Activated T-cell treated with anti-CD3 and anti-CD28 coated beads for 1 hour (primary cell): ENCODE measurements around the gene KIAA1671.

Experiments used
- DNase-seq: peaks from one replicate; pipeline ENCODE4 v3.0.0-alpha.2; 2020; ENCODE audit warnings: low read depth

Gene KIAA1671

GRCh38 chr22:25147642-25147928 is 195.1 kb downstream of the KIAA1671 start:
- DNase-seq = no peak

GRCh38 chr22:25148149-25148691 is 195.7 kb downstream of the KIAA1671 start:
- no peak for DNase-seq

- DNase-seq = no peak
These were observed 196.5 kb downstream of the KIAA1671 start for GRCh38 chr22:25149014-25149413.

GRCh38 chr22:25153961-25154666 is 201.6 kb downstream of the KIAA1671 start:
- DNase-seq = no peak

GRCh38 chr22:25154667-25154999 is 202.1 kb downstream of the KIAA1671 start:
- DNase-seq = no peak

- no peak for DNase-seq
These were observed 204.2 kb downstream of the KIAA1671 start for GRCh38 chr22:25156736-25157135.

- no peak for DNase-seq
These were observed 206.5 kb downstream of the KIAA1671 start for GRCh38 chr22:25159028-25159427.

- no peak for DNase-seq
These were observed 207.8 kb downstream of the KIAA1671 start for GRCh38 chr22:25160120-25160996.

GRCh38 chr22:25161017-25161915 is 208.8 kb downstream of the KIAA1671 start:
- no peak for DNase-seq

- no peak for DNase-seq
These were observed 209.5 kb downstream of the KIAA1671 start for GRCh38 chr22:25161916-25162530.

- no peak for DNase-seq
These were observed 210.0 kb downstream of the KIAA1671 start for GRCh38 chr22:25162561-25162960.

- no peak for DNase-seq
These were observed 213.3 kb downstream of the KIAA1671 start for GRCh38 chr22:25165785-25166184.

GRCh38 chr22:25166266-25167040 is 213.9 kb downstream of the KIAA1671 start:
- no peak for DNase-seq

- no peak for DNase-seq
These were observed 214.6 kb downstream of the KIAA1671 start for GRCh38 chr22:25167082-25167481.

- DNase-seq = no peak
These were observed 215.5 kb downstream of the KIAA1671 start for GRCh38 chr22:25167834-25168601.

GRCh38 chr22:25169278-25170031 is 216.9 kb downstream of the KIAA1671 start:
- DNase-seq = no peak

GRCh38 chr22:25170426-25170980 is 218.0 kb downstream of the KIAA1671 start:
- DNase-seq = no peak

- DNase-seq = peak; percentile 14
These were observed 219.6 kb downstream of the KIAA1671 start for GRCh38 chr22:25172153-25172552.
